ENCODE measurements around the gene CCL27.

DNA sequence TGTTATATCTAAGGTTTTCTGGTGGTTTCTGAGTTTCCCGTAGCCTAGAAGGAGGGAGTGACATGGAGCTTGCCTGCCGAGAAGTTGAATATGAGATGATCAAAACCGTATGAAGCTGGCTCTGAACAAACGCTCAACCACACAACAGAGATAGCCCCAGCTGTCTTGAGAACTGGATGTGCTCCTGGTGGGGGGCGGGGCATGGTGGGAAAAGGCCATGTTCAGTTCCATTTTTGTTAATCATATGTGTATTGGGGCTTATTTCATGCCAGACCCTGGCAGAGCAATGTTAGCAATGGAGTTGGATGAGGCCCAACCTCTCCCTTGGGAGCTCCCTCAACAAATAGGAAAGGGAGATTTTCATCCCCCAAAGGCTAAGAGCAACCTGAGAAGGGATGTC is 23.8 kb upstream of the CCL27 start:
- TF ChIP-seq CTCF (IDR thresholded peaks at IDR 0.05) (no peak), POLR2A (IDR thresholded peaks at IDR 0.05) (no peak)
